NCI-H748 treated with DMSO at 0.1 percent for 48 hours (cell line): ENCODE results near the gene CCDC157.
A peak's percentile ranks its signal among the peaks of the same experiment; 100 is the strongest.
"Not testable (repeated sequence)": the region's sequence is repeated elsewhere in the genome, so short reads cannot be mapped to it uniquely, and the experiment has no call there.

Experiments used
- DNase-seq: peaks from one replicate; lab custom pipeline; 2025; lab: John Stamatoyannopoulos, UW

The CCDC157 gene

GRCh38 chr22:30326255-30326705 is 30.5 kb upstream of the CCDC157 start:
- no peak for DNase-seq

GRCh38 chr22:30326706-30327362 is 30.0 kb upstream of the CCDC157 start, which contains the start of gene TBC1D10A:
TBC1D10A (minus strand) TSS chr22:30326941; CDS start chr22:30326881, 60 bp downstream.
- DNase-seq = peak; percentile 75

DNA sequence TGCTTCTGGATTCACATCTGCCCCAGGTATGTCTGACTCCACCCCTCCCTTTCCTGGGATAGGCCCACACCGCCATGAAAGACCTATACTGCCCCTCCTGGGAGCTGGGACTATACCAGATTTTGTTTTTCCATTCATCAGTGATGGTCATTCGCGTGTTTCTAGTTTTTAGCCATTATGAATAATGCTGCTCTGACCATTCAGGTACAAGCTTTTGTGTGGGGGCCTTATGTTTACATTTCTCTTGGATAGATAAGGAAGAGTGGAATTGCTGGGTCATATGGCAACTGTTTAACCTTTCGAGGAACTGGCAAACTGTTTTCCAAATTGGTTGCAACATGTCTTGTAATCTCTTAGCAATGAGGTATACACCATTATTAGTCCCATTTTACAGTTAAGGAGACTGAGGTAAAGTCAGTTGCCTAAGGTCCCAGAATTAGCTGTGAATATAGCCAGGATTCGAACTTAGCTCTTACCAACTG is 28.9 kb upstream of the CCDC157 start:
- no peak for DNase-seq

GRCh38 chr22:30328466-30329049 is 28.2 kb upstream of the CCDC157 start:
- no peak for DNase-seq

DNA sequence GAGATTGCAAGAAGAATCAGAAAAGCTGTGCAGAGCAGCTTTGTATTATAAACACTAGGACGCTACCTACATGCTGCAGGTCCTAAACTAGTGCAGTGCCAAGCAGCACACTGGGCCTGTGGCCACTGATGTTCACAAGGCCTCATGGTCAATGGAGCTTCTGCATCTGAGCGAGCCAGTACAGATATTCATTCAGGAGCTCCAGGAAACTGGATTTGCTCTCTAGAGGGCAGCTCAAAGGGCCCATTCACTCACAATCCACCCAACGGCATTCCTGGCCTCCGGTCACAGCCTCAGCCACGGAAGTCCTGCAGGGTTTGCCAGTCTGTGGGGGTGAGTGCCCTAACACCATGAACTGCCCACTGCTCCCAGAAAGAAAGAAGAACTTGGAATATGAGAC is 24.3 kb upstream of the CCDC157 start:
- no peak for DNase-seq

DNA sequence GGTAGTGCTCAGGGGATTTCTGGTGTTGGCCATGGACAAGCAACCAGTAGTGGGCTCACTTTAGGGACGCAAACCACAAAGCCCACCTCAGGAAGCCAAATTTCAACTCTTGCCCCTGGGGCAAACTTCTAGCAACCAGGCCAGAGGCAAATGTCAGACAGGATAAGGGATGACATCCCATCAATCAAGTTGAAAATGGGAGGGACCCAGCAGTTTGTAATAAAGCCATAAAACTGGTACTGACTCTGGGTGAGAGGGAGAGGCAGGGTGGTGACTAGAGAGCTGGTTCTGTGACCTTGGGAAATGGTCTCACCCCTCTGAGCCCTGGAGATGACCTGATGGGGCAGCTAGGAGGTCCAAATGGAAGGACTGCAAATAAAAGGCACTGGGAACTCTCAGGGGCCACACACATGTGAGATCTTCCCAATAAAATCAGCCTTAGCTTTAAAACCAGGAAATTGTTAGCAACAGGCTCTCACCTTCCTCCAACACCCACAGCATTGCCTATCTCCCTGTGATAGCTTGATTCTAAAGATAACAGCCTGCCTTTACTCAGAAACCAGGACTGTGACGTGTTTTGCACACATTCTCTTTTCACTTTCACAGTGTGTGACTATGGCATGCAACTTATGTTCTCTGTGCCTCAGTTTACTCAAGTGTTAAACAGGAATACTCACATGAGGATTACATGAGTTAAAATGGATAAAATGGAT is 23.7 kb upstream of the CCDC157 start:
- DNase-seq = no peak

DNA sequence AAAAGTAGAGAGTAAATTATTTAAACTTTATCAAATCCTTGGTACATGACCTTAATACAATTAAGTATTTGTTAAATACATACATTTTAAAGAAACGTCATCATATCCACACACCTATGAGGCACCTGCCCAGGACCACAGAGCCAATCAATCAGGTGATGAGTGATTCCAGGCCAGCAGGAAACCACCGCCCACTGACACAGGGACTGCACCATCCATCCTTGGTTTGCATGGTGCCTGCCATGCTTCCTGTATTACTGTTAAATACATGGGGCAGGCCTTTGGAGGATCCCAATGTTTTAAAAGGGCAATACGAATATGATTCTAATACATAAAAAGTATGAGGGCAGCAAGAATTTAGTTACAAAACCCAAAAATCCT is 23.1 kb upstream of the CCDC157 start:
- DNase-seq = no peak

GRCh38 chr22:30334646-30335045 is 22.2 kb upstream of the CCDC157 start:
- DNase-seq = no peak

- DNase-seq = no peak
These were observed 21.6 kb upstream of the CCDC157 start for GRCh38 chr22:30335236-30335635.

- no peak for DNase-seq
These were observed 19.9 kb upstream of the CCDC157 start for GRCh38 chr22:30336752-30337460.

DNA sequence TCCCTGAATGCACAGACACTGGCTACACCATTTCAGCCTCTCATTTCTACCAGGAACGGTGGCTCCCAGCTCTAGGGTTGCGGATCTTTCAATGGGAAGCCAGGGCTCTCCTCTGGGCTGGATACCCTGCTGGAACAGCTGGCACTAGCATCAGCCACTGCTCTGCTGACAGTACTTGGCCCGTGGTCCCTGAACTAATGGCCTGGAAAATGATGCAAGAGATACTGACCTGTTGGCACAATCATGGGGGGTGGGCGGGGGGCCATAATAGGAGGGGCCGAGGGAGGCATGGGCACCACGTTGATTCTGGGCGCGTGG is 19.4 kb upstream of the CCDC157 start:
- no peak for DNase-seq

- DNase-seq = not testable (repeated sequence)
These were observed 18.5 kb upstream of the CCDC157 start for GRCh38 chr22:30338341-30338740.

- no peak for DNase-seq
These were observed 18.0 kb upstream of the CCDC157 start for GRCh38 chr22:30338802-30339201.

- no peak for DNase-seq
These were observed 15.7 kb upstream of the CCDC157 start for GRCh38 chr22:30340911-30341685.

DNA sequence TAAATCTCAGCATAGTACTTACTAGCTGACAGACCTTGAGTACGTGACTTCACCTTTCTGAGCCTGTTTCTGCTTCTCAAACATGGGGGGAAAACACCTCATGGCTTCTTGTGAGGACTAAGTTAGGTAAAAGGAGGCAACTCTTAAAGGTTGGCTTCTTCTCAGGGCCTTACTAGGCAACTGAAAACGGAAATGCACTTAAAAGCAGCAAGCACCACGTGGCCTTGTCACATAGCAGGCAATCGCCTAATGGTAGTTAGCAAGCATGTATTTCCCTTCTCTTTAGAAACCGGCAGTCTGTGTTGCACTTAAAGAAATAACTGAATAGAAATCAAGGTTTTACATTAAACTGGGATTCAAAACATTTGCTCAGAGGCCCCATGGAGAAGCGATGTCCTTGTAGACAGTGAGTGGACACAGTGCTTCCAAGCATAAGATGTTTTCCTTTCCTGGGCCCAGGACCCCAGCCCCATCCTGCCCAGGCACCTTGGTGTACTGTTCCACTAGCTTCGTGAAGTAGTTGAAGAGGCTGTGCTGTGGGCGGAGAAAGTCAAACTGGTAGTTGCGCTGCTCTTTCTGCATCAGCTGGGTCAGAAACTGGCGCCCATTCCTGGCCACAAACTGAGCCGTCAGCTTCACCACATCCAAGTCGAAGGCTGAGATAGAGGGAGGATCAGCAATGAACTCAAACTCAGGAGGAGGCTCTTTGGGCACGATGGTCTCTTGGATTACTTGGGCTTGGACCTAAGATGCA is 12.2 kb upstream of the CCDC157 start:
- no peak for DNase-seq

- no peak for DNase-seq
These were observed 9.4 kb upstream of the CCDC157 start for GRCh38 chr22:30347255-30347892.

DNA sequence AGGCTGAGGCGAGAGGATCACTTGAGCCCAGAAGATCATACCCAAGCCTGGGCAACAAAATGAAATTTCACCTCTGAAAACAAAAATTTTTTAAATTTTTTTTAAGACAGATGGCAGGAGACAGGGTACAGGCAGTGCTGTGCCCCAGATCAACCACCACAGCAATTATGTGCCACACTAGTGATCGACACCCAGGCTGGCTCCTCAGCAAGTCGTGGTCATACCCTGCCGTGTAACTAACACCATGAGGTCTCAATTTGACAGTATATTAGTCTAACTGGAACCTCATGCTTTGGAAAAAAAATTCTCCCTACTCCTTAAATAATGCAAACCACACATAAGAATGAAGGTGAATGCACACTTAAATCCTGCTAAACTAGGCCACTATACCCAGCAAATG is 8.4 kb upstream of the CCDC157 start:
- no peak for DNase-seq

- no peak for DNase-seq
These were observed 8.0 kb upstream of the CCDC157 start for GRCh38 chr22:30348809-30349208.

GRCh38 chr22:30351226-30351625 is 5.6 kb upstream of the CCDC157 start:
- no peak for DNase-seq

DNA sequence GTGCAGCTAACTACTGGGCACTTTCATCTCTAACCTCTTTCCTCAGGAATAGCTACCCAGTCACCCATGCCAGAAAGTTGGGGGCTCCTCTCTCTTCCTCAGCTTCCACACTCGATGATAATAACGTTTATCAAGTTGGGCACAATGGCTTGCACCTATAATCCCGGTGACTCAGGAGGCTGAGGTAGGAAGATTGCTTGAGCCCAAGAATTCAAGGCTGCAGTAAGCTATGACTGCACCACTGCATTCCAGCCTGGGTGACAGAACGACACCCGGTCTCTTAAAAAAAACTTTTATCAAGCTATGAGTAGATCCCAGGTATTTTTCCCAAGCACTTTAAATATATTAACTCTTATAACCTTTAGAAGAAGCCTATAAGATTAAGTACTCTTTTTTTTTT is 2.2 kb upstream of the CCDC157 start:
- DNase-seq = no peak

- no peak for DNase-seq
These were observed 396 bp downstream of the CCDC157 start for GRCh38 chr22:30357236-30357570.
